ENCODE measurements around the gene ELL2.
A peak's percentile ranks its signal among the peaks of the same experiment; 100 is the strongest.

ELL2 gene

DNA sequence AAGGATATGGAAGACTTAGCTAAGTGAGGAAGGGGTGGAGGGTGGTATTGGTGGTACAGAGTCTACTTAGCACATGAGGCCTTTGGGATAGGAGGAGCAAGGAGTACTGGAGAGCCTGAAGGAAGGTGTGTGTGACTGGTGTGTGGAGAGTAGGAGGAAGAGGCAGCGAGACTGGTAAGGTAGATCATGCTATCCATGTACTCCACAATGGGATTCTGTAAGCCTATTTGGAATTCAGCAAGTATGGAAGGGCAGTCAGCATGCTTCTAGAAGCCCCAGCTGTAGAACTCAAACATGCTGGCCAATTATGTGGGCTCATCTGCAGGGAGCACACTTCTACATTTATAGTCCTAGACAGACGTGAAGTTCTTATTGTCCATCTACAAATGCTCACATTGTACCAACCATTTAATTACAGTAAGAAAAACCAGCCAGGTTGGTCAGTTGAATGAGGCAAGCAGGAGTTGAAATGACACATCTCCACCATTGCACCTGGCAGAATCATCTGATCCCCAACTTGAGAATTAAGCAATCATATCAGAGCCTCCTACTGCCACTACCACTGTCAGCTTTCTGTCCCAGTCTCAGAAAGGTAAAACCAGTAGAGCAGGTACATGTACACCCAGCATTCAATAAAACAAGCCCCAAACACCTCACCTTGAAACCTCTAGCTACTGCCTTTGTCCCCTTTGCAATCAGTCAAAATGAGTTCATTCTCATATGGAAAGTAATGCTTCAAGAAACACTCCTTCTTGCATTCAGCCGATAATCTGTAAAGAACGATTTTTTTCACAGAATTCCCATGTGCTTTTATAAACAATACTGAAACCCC lies 78.2 kb downstream of the ELL2 start:
- no peak for DNase-seq (ENCODE audit: low read depth in 1 of 2, low spot score in 1 of 2)

DNA sequence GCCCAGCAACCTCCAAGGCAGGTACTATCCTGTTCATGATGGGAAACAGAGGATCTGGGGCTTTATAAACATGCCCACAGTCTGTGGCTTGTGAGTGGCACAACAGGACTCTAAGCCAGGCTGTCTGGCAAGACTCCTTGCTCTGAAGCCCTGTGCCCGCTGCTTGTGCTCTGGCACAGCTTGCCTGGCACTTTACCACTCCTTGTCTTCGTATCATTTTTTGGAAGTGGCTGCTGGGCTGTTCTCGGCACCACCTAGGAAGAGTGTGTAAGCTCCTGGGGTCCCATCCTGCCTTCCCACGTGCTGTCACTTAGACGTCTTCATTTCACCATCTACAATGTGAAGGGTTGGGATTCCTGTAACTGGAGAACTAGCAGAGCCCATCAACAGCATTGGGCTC lies 79.8 kb downstream of the ELL2 start:
- DNase-seq (ENCODE audit: low read depth in 1 of 2, low spot score in 1 of 2) = no peak

DNA sequence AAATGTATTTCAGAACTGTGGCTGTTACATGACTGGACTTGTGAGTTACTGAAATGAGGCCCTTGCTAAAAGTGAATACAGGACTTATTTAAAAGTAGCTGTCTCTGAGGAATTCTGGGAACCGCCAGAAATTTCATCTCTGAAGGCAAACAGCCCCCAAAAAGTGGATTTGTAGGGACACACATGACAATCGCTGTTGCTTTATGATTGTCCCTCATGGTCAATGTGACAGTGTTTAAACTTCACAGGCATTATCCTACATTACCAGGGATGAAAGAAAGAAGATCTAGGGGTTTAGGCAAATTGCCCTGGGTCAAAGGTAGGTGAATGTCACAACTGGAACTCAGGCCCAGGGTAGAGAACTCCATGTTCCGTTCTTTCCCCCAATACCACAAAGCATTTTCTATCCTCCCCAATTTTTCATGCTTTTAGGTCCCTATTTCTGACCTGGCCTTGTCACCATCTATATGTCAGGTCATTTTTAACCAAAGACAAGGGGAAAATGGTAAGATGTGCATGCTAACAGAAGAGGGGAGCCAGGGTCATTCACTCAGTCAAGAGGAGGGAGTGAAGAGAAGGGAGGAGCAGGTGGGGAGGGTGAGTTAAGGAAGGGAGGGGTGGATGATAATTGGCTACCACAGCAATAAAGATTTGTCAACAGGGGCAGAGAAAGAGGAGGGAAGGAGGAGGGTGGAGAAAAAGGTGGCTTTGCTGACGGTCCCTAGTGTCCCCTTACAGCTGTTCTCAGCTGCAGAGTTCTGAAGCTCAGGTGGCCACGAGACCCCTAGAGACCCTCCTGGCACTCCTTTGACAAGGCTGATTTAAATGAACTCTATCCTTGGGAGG lies 81.3 kb downstream of the ELL2 start:
- no peak for DNase-seq (ENCODE audit: low read depth in 1 of 2, low spot score in 1 of 2)

DNA sequence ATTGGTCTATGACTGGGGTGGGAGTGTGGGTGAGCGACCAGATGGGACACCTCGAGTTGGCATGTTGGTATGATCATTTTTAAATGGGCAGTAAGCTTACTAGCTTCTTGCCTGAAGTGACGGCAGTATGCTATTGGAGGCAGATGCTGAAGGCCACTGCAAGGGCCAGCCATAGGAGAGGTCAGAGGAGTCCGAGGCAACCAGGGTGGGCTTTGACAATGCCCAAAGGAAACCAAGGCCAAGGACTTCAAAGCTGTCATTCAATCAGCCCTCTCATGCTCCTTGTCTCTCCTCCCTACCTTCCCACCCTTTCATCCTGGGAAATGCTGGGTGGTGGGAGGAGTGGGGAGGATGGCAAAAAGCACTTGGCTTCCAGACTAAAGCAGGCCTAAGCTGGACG lies 82.0 kb downstream of the ELL2 start:
- DNase-seq (ENCODE audit: low read depth in 1 of 2, low spot score in 1 of 2) = no peak

GRCh38 chr5:95878417-95879323 lies 83.0 kb downstream of the ELL2 start:
- no peak for DNase-seq (ENCODE audit: low read depth in 1 of 2, low spot score in 1 of 2)

- no peak for DNase-seq (ENCODE audit: low read depth in 1 of 2, low spot score in 1 of 2)
These were observed 84.9 kb downstream of the ELL2 start for GRCh38 chr5:95876782-95877181.

- no peak for DNase-seq (ENCODE audit: low read depth in 1 of 2, low spot score in 1 of 2)
These were observed 87.4 kb downstream of the ELL2 start for GRCh38 chr5:95874246-95874645.

DNA sequence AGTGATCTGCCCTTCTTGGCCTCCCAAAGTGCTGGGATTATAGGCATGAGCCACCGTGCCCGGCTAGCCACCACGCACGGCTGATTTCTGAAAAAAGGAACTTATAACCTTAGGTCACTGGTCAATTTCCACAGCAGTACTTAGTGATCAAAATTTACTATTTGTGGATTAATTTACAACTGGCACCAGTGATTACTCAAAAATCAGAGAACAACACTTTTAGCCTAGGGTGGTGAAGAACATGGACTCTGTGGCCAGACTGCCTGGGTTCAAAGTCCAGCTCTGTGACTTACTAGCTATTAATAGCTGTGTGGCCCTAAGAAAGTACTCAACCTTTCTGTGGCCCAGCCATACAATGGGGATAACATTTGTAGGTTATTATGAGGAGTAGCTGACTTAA lies 88.3 kb downstream of the ELL2 start:
- DNase-seq (ENCODE audit: low read depth in 1 of 2, low spot score in 1 of 2) = no peak

- DNase-seq (ENCODE audit: low read depth in 1 of 2, low spot score in 1 of 2) = no peak
These were observed 89.0 kb downstream of the ELL2 start for GRCh38 chr5:95872346-95873268.

DNA sequence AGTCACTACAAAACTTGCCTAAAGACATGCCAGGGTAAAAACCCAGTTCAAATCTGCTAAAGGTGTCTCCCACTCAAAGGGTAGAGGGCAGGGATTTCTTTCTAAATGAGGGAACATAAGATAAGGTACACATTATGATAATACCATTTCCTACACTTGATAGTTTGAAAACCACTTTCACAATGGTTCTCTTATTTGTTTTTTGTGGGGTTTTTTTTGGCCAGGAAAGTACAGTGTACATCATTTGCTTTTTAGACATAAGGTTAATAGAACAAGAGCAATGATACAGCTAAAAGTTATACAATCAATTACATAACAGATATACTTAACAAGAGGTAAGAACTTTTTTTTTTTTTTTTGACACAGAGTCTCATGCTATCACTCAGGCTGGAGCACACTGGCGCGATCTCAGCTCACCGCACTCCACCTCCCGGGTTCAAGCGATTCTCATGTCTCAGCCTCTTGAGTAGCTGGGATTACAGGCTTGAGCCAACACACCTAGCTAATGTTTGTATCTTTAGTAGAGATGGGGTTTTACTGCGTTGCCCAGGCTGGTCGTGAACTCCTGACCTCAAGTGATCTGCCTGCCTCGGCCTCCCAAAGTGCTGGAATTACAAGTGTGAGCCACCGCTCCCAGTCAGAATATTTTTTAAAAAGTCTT lies 90.4 kb downstream of the ELL2 start:
- DNase-seq (ENCODE audit: low read depth in 1 of 2, low spot score in 1 of 2) = no peak

- DNase-seq (ENCODE audit: low read depth in 1 of 2, low spot score in 1 of 2) = peak; percentile 31 to 48
These were observed 91.5 kb downstream of the ELL2 start for GRCh38 chr5:95870105-95870672.

DNA sequence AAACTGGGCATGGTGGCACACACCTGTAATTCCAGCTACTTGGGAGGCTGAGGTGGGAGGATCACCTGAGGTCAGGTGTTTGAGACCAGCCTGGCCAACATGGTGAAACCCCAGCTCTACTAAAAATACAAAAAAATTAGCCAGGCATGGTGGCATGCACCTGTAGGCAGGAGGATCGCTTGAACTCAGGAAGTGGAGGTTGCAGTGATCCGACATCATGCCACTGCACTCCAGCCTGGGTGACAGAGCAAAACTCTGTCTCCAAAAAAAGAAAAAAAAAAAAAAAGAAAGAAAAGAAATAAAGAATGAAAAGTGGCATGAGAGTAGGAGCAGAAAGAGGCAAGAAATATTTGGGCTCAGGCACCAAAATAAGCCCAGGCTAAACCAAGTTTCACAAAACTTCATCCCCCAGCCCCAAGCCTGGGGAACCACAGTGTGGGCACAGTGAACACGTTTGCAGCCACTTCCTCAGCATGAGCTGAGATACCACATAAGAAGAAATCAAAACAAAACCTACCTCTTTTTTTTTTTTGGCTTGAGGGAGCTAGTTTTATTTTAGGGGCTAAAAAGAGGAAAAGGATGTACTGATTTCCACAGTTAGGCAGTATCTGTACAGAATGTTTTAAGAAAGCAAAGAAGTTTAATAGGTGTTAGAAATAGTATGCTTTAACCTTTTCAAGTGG lies 92.3 kb downstream of the ELL2 start:
- DNase-seq (ENCODE audit: low read depth in 1 of 2, low spot score in 1 of 2) = peak in 1 of 2 donors; percentile 33

- no peak for DNase-seq (ENCODE audit: low read depth in 1 of 2, low spot score in 1 of 2)
These were observed 93.5 kb downstream of the ELL2 start for GRCh38 chr5:95868136-95868535.

DNA sequence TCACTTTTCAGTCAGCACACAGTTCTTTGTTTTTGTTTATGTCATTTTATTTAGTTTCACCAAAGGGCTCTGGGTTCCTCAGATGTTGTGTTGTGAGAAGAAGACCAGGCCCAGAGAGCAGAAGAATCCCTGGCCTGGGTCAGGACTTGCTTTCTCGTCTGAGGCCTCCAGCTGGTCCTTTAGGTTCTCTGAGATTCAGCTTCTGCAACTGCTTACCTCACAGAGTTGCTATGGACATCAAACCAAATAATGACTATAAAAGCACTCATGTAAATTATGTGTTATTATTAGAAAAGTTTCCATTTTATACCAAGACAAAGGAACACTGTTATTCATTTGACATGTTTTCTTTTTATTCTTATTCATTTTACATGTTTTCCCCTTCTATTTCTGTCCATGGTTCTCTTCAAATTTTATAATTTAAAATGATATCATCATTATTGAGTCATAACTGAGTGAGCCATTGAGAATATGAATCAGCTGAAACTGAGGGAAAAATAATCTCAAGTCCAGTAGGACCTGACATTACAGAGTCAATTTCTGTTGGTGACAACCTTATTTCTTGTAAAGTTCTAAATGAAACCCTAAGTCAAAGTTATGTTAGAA lies 95.1 kb downstream of the ELL2 start:
- DNase-seq (ENCODE audit: low read depth in 1 of 2, low spot score in 1 of 2) = no peak

DNA sequence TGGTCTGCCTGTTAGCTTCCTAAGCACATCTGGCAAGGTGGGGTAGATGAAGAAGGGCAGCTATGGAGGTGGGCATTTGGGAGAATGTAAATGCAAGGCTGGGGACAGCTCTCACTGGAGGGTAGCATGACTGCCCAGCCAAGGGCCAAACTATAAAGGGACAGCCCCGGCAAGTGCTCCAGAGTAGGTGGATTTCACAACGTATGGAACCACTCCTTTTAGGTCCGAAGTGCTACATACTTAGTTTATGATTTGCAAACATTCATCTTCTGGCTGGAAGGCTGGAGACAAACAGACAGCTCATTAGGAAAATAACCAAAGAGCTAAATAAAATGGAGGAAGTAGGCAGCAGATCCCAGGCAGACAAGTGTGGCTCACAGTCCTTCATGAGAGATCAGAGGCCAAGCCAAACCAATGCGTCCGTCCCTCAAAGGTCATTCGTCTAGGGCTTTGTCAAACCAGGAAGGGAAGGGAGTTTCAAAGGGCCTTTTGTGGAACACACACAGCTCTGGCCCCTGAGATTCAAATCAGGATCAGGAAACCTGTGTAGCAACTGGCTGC lies 96.6 kb downstream of the ELL2 start:
- no peak for DNase-seq (ENCODE audit: low read depth in 1 of 2, low spot score in 1 of 2)

GRCh38 chr5:95864456-95864855 lies 97.2 kb downstream of the ELL2 start:
- DNase-seq (ENCODE audit: low read depth in 1 of 2, low spot score in 1 of 2) = no peak

DNA sequence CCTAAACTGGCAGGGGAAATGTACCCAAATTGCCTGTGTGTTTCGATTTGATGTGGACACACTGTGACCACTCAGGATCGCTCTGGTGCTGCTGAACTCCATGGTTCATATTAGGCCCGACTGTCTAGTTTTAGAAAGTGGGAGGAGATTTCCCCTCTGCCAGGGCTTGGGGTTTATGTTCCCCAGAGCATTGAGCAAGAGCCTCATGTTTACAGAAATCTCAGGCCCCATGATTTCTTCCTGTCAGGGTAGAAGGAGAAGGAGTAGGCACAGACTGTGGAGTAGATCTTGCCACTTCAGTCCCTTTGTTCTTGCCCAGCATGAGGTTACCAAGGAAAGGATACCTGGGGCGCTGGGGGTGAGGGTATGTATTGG lies 98.3 kb downstream of the ELL2 start:
- no peak for DNase-seq (ENCODE audit: low read depth in 1 of 2, low spot score in 1 of 2)

Measured in activated CD4-positive, alpha-beta T cell treated with anti-CD3 and anti-CD28 coated beads, Interleukin-2, amount 50 U/mL, for 24 hours (primary cell).